ENCODE results near the gene BLTP2.

DNA sequence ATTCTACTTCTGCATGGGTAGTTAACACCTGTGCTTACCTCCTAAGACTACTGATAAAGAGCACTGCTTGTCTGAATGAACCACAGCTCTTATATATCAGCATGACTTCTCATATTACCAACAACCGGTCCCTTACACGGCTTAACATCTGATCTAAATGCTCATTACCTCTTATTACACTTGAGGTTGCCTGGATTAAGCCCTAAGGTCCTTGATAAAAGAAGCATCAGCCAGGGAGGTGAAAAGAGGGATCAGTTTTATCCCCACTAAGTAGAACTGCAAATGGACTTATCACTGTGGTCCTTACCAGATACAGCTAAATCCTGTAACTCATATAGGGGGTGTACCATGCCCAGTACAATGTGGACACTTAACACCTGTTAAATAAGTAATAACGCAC is 22.8 kb downstream of the BLTP2 start:
- TF ChIP-seq ZNF48 (tag by site-specific recombination; IDR thresholded peaks at IDR 0.05) (no peak), ZNF654 (tag by site-specific recombination; IDR thresholded peaks at IDR 0.05; ENCODE audit: low read depth) (no peak), ZFP69B (tag by site-specific recombination; IDR thresholded peaks at IDR 0.05) (no peak), ZNF701 (tag by site-specific recombination; IDR thresholded peaks at IDR 0.05) (no peak)
- TF ChIP-seq, protein P1, sequence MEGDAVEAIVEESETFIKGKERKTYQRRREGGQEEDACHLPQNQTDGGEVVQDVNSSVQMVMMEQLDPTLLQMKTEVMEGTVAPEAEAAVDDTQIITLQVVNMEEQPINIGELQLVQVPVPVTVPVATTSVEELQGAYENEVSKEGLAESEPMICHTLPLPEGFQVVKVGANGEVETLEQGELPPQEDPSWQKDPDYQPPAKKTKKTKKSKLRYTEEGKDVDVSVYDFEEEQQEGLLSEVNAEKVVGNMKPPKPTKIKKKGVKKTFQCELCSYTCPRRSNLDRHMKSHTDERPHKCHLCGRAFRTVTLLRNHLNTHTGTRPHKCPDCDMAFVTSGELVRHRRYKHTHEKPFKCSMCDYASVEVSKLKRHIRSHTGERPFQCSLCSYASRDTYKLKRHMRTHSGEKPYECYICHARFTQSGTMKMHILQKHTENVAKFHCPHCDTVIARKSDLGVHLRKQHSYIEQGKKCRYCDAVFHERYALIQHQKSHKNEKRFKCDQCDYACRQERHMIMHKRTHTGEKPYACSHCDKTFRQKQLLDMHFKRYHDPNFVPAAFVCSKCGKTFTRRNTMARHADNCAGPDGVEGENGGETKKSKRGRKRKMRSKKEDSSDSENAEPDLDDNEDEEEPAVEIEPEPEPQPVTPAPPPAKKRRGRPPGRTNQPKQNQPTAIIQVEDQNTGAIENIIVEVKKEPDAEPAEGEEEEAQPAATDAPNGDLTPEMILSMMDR (tag by site-specific recombination; IDR thresholded peaks at IDR 0.05) = no peak
